ENCODE data around the gene LRRC30.
A peak's percentile ranks its signal among the peaks of the same experiment; 100 is the strongest.

Gene LRRC30

DNA sequence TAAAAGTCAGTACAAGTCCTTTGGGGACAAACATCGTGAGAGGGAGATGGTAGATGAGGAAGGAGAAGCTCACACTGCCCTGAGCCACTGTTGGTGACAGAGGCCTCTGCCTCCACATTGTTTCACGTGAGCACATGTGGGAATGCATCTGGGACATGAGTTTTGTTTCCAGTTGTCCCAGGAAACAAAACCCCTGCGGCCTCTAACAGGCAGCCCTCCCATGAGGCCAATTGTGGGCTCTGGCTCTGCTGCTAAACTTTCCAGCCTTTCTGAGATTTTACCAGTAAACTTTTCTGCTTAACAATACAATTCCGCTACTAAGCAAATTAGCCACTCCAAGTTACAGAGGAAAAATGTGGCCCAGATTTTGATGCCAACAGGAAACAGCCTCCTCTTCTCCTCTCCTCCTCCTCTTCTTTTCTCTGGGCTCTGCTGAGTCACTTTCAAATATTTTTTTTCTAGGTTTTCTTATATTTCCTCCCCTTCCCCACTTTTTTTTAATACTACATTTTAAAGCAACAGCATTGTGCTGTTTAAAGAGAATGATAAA is 23.4 kb upstream of the LRRC30 start:
- Histone ChIP-seq H3K36me3 (no peaks in the 10 kb centered on the region), H3K9me3 (no peaks in the 10 kb centered on the region), H3K4me1 (no peaks in the 10 kb centered on the region), H3K27me3 (no peaks in the 10 kb centered on the region), H3K4me3 (ENCODE audit: low read depth, low read length) (no peak overlapping the region)
- TF ChIP-seq, protein P1, sequence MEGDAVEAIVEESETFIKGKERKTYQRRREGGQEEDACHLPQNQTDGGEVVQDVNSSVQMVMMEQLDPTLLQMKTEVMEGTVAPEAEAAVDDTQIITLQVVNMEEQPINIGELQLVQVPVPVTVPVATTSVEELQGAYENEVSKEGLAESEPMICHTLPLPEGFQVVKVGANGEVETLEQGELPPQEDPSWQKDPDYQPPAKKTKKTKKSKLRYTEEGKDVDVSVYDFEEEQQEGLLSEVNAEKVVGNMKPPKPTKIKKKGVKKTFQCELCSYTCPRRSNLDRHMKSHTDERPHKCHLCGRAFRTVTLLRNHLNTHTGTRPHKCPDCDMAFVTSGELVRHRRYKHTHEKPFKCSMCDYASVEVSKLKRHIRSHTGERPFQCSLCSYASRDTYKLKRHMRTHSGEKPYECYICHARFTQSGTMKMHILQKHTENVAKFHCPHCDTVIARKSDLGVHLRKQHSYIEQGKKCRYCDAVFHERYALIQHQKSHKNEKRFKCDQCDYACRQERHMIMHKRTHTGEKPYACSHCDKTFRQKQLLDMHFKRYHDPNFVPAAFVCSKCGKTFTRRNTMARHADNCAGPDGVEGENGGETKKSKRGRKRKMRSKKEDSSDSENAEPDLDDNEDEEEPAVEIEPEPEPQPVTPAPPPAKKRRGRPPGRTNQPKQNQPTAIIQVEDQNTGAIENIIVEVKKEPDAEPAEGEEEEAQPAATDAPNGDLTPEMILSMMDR (IDR thresholded peaks at IDR 0.05; ENCODE audit: low read depth, low read length), result no peak
- no peak for DNase-seq

DNA sequence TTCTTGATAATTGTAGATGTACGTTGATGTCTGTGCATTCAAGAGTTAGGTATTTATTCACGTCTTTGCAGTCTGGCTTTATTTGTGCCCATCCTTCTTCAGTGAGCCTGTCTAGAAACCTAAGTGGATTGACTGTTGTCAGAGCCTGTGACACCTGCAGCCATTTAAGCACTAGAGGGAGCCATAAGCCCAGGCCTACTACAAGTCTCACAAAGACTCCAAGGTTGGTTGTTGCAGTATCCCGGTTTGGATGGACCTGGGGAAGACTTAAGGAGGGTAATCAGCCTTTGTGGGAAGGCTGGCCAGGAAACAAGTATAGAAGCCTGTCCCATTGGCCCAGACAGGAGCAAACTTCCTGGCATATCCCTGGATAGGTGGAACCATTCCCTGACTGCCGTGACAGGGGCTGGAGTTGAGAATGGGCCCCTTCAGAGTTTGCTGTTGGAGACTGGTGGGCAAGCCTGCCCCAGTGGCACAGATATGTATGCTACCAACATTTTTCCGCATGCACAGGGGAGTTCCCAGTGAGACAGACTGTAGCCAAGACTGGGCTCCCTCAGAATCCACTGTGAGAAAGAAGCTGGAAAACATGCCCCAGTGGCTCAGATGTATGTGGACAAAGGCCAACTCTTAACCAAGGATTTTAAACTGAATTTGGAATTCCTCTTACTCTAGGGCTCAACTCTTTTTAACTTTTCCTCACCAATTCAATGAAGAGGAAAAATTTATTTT is 9.3 kb upstream of the LRRC30 start:
- H3K4me3 ChIP-seq (ENCODE audit: low read depth, low read length), result no peak overlapping the region
- TF ChIP-seq, protein P1 (IDR thresholded peaks at IDR 0.05; ENCODE audit: low read depth, low read length), result peak; percentile 62
- no peaks in the 10 kb centered on the region for H3K36me3 ChIP-seq
- H3K27me3 ChIP-seq, result no peaks in the 10 kb centered on the region
- peak; percentile 23 for DNase-seq
- no peaks in the 10 kb centered on the region for H3K9me3 ChIP-seq
- no peaks in the 10 kb centered on the region for H3K4me1 ChIP-seq

DNA sequence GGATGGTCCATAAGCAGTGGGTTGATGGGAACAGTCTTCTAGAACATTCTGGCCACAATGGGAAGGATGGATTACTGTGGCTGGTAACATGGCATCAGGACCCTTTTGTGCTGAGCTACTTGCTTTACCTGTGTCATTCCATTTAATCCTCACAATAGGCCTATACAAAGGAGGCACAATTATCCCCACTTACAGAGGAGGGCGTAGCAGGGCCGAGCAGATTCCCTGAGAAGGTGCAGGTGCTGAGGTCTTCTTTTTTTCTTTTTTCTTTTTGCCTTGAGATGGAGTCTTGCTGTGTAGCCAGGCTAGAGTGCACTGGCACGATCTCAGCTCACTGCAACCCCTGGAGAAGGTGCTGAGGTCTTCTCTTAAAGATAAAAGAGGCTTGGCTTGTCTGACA is 6.7 kb upstream of the LRRC30 start:
- no peak for DNase-seq
- TF ChIP-seq, protein P1 (IDR thresholded peaks at IDR 0.05; ENCODE audit: low read depth, low read length), result no peak
- H3K4me3 ChIP-seq (ENCODE audit: low read depth, low read length), result no peak overlapping the region
- no peaks in the 10 kb centered on the region for H3K36me3 ChIP-seq
- no peaks in the 10 kb centered on the region for H3K9me3 ChIP-seq
- H3K4me1 ChIP-seq, result no peaks in the 10 kb centered on the region
- H3K27me3 ChIP-seq, result no peaks in the 10 kb centered on the region

DNA sequence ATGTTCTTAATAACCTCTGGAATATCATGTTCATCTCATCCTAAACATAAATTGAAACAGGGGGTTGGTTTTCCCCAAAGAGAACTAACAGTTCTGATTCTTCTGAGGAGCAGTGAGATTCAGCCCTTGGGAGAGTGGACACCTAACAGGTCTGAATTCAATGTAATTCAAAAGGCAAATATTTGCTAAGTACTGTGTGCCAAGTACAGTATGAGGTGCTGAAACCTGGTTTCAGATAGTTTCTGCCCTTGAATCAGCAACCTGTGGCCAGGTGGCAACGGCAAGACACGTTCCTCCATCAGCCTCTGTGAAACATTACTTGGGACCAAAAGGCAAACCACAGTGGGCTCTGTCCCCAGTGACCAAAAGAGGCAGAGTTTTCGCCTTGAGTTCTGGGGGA is 1.3 kb downstream of the LRRC30 start:
- H3K4me3 ChIP-seq (ENCODE audit: low read depth, low read length), result no peak overlapping the region
- DNase-seq, result no peak
- TF ChIP-seq, protein P1 (IDR thresholded peaks at IDR 0.05; ENCODE audit: low read depth, low read length), result no peak
- no peaks in the 10 kb centered on the region for H3K36me3 ChIP-seq
- H3K9me3 ChIP-seq, result no peaks in the 10 kb centered on the region
- H3K4me1 ChIP-seq, result no peaks in the 10 kb centered on the region
- H3K27me3 ChIP-seq, result no peaks in the 10 kb centered on the region

DNA sequence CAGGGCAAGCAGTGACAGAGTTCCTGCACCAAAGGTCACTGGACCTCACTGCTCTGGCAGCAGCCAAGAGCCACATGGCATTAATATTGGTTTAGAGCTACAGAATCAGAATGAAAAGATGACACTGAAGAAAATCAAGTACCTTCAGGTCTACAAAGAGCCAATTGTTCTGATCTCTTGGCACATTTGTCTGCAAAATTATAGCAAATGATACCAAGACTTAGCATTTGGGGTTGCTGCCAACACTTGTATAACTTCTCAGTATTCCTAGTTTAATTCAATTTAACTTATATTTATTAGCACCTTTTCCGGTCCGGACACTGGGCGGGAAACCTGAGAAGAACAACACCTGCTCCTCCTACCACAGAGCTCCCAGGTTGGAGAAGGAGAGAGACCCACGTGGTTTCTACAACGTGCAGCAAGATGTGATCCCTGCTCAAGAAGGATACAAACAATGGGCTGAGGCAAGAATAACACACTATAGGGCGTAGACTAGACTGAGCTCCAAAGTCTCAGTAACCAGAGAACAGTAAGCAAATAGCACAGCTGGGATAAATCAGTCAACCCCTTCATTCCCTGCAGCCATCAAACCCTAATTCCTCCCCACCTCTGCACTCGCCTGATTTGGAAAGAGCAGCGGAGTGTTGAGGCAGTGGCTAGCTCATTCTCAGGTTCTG is 2.4 kb downstream of the LRRC30 start:
- no peaks in the 10 kb centered on the region for H3K9me3 ChIP-seq
- H3K4me3 ChIP-seq (ENCODE audit: low read depth, low read length), result no peak overlapping the region
- TF ChIP-seq, protein P1 (IDR thresholded peaks at IDR 0.05; ENCODE audit: low read depth, low read length), result no peak
- no peaks in the 10 kb centered on the region for H3K4me1 ChIP-seq
- no peaks in the 10 kb centered on the region for H3K27me3 ChIP-seq
- no peak for DNase-seq
- H3K36me3 ChIP-seq, result no peaks in the 10 kb centered on the region

DNA sequence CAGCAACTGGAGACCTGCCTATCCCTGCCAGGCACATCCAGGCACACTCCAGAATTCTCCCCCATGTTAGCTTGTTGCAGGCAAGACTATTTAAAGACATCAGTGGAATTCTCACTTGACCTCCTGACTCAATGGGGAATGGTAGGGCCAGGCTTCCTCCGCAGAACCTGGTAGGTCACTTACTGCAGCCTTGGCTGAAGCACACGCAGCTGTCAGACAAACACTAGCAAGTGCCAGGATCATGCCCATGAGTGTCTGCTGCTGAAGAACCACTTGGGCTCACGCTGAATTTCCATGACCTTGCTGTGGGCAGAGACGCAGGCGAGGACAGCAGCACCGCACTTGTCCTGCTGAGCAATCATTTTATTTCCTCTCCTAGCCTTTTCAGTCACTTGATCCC is 3.2 kb downstream of the LRRC30 start:
- TF ChIP-seq, protein P1 (IDR thresholded peaks at IDR 0.05; ENCODE audit: low read depth, low read length), result no peak
- Histone ChIP-seq H3K4me1 (no peaks in the 10 kb centered on the region), H3K36me3 (no peaks in the 10 kb centered on the region), H3K9me3 (no peaks in the 10 kb centered on the region), H3K27me3 (no peaks in the 10 kb centered on the region), H3K4me3 (ENCODE audit: low read depth, low read length) (no peak overlapping the region)
- no peak for DNase-seq

Measured in BE2C (cell line).